ENCODE results near the gene CCDC88A.

DNA sequence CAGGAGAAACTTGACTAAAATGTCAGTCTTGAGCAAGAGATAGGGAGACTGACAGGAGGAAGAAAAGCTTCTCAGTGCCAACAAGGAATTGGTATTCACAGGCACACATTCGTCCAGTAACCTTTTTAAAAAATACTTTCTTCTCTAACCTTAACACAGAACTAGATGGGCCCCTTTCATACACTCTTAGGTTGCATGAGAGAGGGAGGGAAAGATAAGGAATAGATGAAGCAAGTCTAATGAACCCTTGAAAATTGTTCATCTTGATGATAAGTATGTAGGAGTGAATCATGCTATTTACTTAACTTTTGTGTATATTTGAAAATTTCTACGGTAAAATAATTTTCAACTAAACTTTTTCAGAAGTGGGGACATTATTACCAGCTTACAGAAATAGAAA is 42.0 kb upstream of the CCDC88A start:
- TF ChIP-seq, protein P1, sequence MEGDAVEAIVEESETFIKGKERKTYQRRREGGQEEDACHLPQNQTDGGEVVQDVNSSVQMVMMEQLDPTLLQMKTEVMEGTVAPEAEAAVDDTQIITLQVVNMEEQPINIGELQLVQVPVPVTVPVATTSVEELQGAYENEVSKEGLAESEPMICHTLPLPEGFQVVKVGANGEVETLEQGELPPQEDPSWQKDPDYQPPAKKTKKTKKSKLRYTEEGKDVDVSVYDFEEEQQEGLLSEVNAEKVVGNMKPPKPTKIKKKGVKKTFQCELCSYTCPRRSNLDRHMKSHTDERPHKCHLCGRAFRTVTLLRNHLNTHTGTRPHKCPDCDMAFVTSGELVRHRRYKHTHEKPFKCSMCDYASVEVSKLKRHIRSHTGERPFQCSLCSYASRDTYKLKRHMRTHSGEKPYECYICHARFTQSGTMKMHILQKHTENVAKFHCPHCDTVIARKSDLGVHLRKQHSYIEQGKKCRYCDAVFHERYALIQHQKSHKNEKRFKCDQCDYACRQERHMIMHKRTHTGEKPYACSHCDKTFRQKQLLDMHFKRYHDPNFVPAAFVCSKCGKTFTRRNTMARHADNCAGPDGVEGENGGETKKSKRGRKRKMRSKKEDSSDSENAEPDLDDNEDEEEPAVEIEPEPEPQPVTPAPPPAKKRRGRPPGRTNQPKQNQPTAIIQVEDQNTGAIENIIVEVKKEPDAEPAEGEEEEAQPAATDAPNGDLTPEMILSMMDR (IDR thresholded peaks at IDR 0.05; ENCODE audit: low read depth, low read length), result no peak
- TF ChIP-seq POLR2A (IDR thresholded peaks at IDR 0.05; ENCODE audit: extremely low read depth, insufficient read length) (no peak), MYC (IDR thresholded peaks at IDR 0.05; ENCODE audit: low read depth, low read length) (no peak)
- TF ChIP-seq, protein P2, sequence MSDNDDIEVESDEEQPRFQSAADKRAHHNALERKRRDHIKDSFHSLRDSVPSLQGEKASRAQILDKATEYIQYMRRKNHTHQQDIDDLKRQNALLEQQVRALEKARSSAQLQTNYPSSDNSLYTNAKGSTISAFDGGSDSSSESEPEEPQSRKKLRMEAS (IDR thresholded peaks at IDR 0.05; ENCODE audit: low read depth, low read length), result no peak
